Small intestine (tissue), 7 donors: Measurements from ENCODE around the gene PSIP1. TPM values are rescaled to one million over a fixed set of nuclear protein-coding genes. Genes with fewer than 3 reads are reported as not detected.
A peak's percentile ranks its signal among the peaks of the same experiment; 100 is the strongest.

Experiments
- DNase-seq, 2 donors: peaks; one replicate each; pipeline versions ENCODE4 v3.0.0 to v3.0.0-alpha.2; 2013
- FAIRE-seq: peaks from 2 replicates; lab custom pipeline; 2012; peaks lifted over from hg19 to GRCh38; lab: Jason Lieb, UNC
- H3K27ac ChIP-seq, 3 donors: one replicate each; pipeline ENCODE4 v1.5.1; 2013; ENCODE audit warnings: low read length in 2 of 3, mild to moderate bottlenecking in 2 of 3, control low read depth in 1 of 3, inconsistent platforms in 1 of 3, low read depth in 1 of 3, moderate library complexity in 1 of 3
- H3K27me3 ChIP-seq, 3 donors: one replicate each; pipeline ENCODE4 v1.6.1; 2013; ENCODE audit warnings: low read length in 3 of 3, inconsistent platforms in 1 of 3; ENCODE audit not compliant: control insufficient read depth in 3 of 3, insufficient read depth in 3 of 3
- H3K36me3 ChIP-seq, 3 donors: one replicate each; pipeline ENCODE4 v1.6.1; 2013; ENCODE audit warnings: low read length in 3 of 3, inconsistent platforms in 1 of 3, low read depth in 1 of 3, mild to moderate bottlenecking in 1 of 3, moderate library complexity in 1 of 3; ENCODE audit not compliant: control insufficient read depth in 3 of 3, insufficient read depth in 2 of 3
- H3K4me1 ChIP-seq, 3 donors: one replicate each; pipeline ENCODE4 v1.6.1; 2013; ENCODE audit warnings: low read length in 2 of 3, inconsistent platforms in 1 of 3, low read depth in 1 of 3, mild to moderate bottlenecking in 1 of 3, moderate library complexity in 1 of 3; ENCODE audit not compliant: control insufficient read depth in 3 of 3, insufficient read depth in 2 of 3
- H3K4me3 ChIP-seq, 3 donors: one replicate each; pipeline ENCODE4 v1.5.1; 2013; ENCODE audit warnings: low read length in 3 of 3, control low read depth in 1 of 3, inconsistent platforms in 1 of 3, low read depth in 1 of 3, mild to moderate bottlenecking in 1 of 3, moderate library complexity in 1 of 3
- H3K9me3 ChIP-seq, 2 donors: one replicate each; pipeline ENCODE4 v1.6.1; 2013; ENCODE audit warnings: low read depth in 1 of 2, low read length in 1 of 2; ENCODE audit not compliant: control insufficient read depth in 2 of 2, insufficient read depth in 1 of 2
- WGBS, 3 donors: extraction: QIAGEN DNeasy Blood & Tissue Kit; methylation state at CpG; one replicate each; pipeline ENCODE4 v1.1.7; 2013; 5-methylcytosine and 5-hydroxymethylcytosine counted together
- polyA plus RNA-seq, 4 donors: library from polyadenylated mRNA; stranded (reverse) in 3 of 4; unstranded in 1 of 4; fragments of 200-250 nt in 3 of 4; fragments of 120-200 nt in 1 of 4; gene quantifications; one replicate each; pipeline versions ENCODE4 v1.2.1 to v1.2.3, GENCODE V29; 2013
- donor health status: healthy with polysubstance abuse.
- donor health status: control.
- donor health status: control.
- donor health status: Bipolar disorder and iron deficiency.
- donor health status: healthy.

Gene PSIP1
- polyA plus RNA-seq, 4 donors, result 10.1 to 60.8 (median 25.3) TPM

- WGBS, 3 donors, result 44 to 53% (median 47%) methylated on average over 1 of the region's 1 CpG
- no peaks in the 10 kb centered on the region for H3K27me3 ChIP-seq
- H3K27ac ChIP-seq, result no peak overlapping the region
- no peak for FAIRE-seq
- H3K4me1 ChIP-seq, result peaks cover 0 to 4% (median 0%) of the 10 kb centered on the region in 3 donors
- H3K36me3 ChIP-seq, result no peaks in the 10 kb centered on the region
- no peak for DNase-seq
- H3K9me3 ChIP-seq, result no peaks in the 10 kb centered on the region
- H3K4me3 ChIP-seq, result no peak overlapping the region
Observed at GRCh38 chr9:15513335-15513734, 2.6 kb upstream of the PSIP1 start.

GRCh38 chr9:15512889-15513288, 2.1 kb upstream of the PSIP1 start:
- Histone ChIP-seq H3K27ac (no peak overlapping the region), H3K27me3 (no peaks in the 10 kb centered on the region), H3K36me3 (no peaks in the 10 kb centered on the region), H3K4me3 (no peak overlapping the region), H3K4me1 (peaks cover 0 to 4% (median 0%) of the 10 kb centered on the region in 3 donors), H3K9me3 (no peaks in the 10 kb centered on the region)
- FAIRE-seq (no peak), DNase-seq (no peak)
- 42 to 60% (median 58%) methylated on average over 3 of the region's 3 CpGs for WGBS, 3 donors

GRCh38 chr9:15512204-15512603, 1.4 kb upstream of the PSIP1 start:
- DNase-seq (no peak), FAIRE-seq (no peak)
- H3K4me1 ChIP-seq, result peaks cover 0 to 4% (median 0%) of the 10 kb centered on the region in 3 donors
- H3K27me3 ChIP-seq, result no peaks in the 10 kb centered on the region
- WGBS, 3 donors, result 93 to 100% (median 95%) methylated on average over 1 of the region's 1 CpG
- no peaks in the 10 kb centered on the region for H3K9me3 ChIP-seq
- peaks cover 0 to 3% (median 0%) of the 10 kb centered on the region in 3 donors for H3K36me3 ChIP-seq
- no peak overlapping the region for H3K4me3 ChIP-seq
- no peak overlapping the region for H3K27ac ChIP-seq

GRCh38 chr9:15509931-15510788, 610 bp downstream of the PSIP1 start:
- peaks cover 0 to 5% (median 2%) of the 10 kb centered on the region in 3 donors for H3K36me3 ChIP-seq
- WGBS, 3 donors, result 1 to 2% (median 1%) methylated on average over 41 to 76 of the region's 76 CpGs
- no peaks in the 10 kb centered on the region for H3K27me3 ChIP-seq
- H3K4me3 ChIP-seq, result peak overlapping the region; percentile 84 to 90 (median 86)
- peak overlapping the region; percentile 73 to 100 (median 82) for H3K27ac ChIP-seq
- FAIRE-seq (no peak), DNase-seq (peak; percentile 36 to 41)
- no peaks in the 10 kb centered on the region for H3K9me3 ChIP-seq
- peaks cover 0 to 4% (median 0%) of the 10 kb centered on the region in 3 donors for H3K4me1 ChIP-seq

GRCh38 chr9:15505921-15506320, 4.8 kb downstream of the PSIP1 start:
- Histone ChIP-seq H3K9me3 (no peaks in the 10 kb centered on the region), H3K4me3 (no peak overlapping the region), H3K4me1 (peaks cover 0 to 4% (median 0%) of the 10 kb centered on the region in 3 donors), H3K27ac (no peak overlapping the region), H3K27me3 (no peaks in the 10 kb centered on the region), H3K36me3 (peaks cover 0 to 15% (median 2%) of the 10 kb centered on the region in 3 donors)
- 84 to 97% (median 96%) methylated on average over 3 of the region's 3 CpGs for WGBS, 3 donors
- DNase-seq (no peak), FAIRE-seq (no peak)

- FAIRE-seq (no peak), DNase-seq (no peak)
- Histone ChIP-seq H3K4me3 (no peak overlapping the region), H3K27me3 (no peaks in the 10 kb centered on the region), H3K4me1 (no peaks in the 10 kb centered on the region), H3K36me3 (peaks cover 0 to 23% (median 2%) of the 10 kb centered on the region in 3 donors), H3K9me3 (no peaks in the 10 kb centered on the region), H3K27ac (no peak overlapping the region)
- WGBS, 3 donors, result 89 to 96% (median 95%) methylated on average over 5 of the region's 5 CpGs
Observed at GRCh38 chr9:15501803-15502202, 9.0 kb downstream of the PSIP1 start.

- Histone ChIP-seq H3K4me1 (no peaks in the 10 kb centered on the region), H3K27me3 (no peaks in the 10 kb centered on the region), H3K4me3 (no peak overlapping the region), H3K27ac (no peak overlapping the region), H3K36me3 (peaks cover 0 to 23% (median 2%) of the 10 kb centered on the region in 3 donors), H3K9me3 (no peaks in the 10 kb centered on the region)
- WGBS, 3 donors, result 49 to 66% (median 64%) methylated on average over 6 of the region's 6 CpGs
- no peak for DNase-seq
- no peak for FAIRE-seq
Observed at GRCh38 chr9:15501179-15501578, 9.6 kb downstream of the PSIP1 start.

GRCh38 chr9:15499139-15499538, 11.6 kb downstream of the PSIP1 start:
- 51 to 78% (median 73%) methylated on average over 2 of the region's 2 CpGs for whole genome bisulfite sequencing, 3 donors
- no peaks in the 10 kb centered on the region for H3K27me3 ChIP-seq
- no peaks in the 10 kb centered on the region for H3K4me1 ChIP-seq
- no peak for DNase-seq
- H3K27ac ChIP-seq, result no peak overlapping the region
- H3K4me3 ChIP-seq, result no peak overlapping the region
- H3K9me3 ChIP-seq, result no peaks in the 10 kb centered on the region
- FAIRE-seq, result no peak
- peaks cover 0 to 20% (median 0%) of the 10 kb centered on the region in 3 donors for H3K36me3 ChIP-seq
